Suppressor macrophage (primary cell): Measurements from ENCODE around the gene GRAP.
A peak's percentile ranks its signal among the peaks of the same experiment; 100 is the strongest.

Experiments used
- DNase-seq, 4 experiments: peaks; one replicate each; pipeline ENCODE4 v3.0.0-alpha.2; 2020 to 2022

GRAP gene

DNA sequence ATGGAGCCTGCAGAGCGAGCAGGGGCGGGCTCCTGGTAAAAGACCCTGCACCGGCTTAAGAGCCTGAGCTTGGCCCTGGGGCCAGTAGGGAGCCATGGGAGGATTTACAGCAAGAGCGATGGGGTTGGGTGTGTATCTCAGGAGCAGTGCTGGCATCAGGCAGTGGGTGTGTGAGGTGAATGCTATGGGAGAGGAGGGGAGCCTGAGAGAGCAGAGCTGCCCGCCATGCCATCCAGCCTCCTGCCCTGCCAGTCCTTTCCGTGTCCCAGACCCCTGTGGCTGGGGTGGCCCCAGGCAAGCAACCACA lies 65.5 kb downstream of the GRAP start:
- DNase-seq: no peak

DNA sequence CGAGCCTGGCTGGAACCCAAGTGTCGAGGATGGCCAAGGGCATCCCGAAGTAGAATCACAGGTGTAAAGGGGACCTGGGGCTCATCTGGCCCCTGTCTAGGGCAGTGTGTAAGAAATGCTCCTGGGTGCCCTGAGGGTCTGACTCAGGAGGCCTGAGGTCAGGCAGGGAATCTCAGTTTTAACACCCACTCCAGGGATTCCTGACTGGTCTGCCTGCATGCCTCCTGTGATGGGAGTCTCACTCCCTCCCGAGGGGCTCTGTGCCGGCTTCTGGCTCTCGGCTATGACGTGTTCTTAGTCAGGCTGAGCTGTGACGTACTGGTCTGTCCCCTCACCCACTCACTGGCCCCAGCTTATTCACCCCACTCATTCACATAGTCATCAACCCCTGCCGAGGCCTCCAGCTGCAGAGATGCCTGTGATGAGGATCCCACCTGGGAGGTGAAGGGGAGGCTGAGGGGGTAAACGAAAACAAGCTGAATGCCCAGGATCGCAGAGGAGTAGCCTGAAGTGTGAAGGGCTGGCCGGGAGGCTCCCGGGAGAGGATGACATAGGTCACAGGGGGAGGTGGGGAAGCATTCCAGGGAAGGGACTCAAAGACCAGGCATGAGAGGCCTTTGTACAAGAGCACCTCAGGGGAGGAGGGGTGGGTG lies 65.9 kb downstream of the GRAP start:
- no peak for DNase-seq

DNA sequence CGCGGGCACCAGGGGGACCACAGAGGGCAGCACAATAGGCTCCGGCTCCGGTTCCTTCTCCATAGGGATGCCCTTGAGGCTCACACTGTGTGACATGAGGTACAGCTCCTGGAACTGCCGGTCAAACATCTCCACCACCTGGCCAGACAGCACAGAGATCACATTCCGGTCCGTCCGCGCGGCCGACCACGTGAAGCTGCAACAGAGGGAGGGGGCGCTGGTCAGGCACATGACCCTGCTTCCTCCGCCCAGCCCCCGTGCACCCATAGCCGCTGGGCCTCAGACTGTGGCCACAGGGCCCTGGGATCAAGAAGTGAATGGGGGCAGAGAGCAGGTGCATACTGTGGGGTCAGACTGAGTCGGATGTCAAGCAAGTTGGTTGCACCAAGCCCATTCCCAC lies 68.1 kb downstream of the GRAP start:
- DNase-seq: no peak

DNA sequence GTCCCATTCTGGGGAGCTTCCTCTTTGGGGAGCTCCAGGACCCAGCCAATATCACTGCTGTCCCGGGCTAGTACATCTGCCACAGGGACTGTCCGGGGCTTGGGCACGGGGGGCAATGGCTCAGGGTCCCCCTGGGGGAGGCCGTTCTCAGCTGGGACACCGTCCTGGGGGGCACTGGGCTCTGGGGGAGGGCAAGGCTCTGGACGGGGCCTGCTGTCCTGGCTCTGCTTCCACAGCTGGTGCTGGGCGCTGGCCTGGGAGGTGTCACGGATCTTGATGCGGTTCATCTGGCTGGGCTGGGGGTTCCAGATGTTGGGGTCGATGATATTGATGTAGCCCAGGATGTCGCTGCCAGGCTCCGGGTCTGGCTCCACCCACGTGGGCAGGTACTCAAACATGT lies 68.7 kb downstream of the GRAP start:
- no peak for DNase-seq

DNA sequence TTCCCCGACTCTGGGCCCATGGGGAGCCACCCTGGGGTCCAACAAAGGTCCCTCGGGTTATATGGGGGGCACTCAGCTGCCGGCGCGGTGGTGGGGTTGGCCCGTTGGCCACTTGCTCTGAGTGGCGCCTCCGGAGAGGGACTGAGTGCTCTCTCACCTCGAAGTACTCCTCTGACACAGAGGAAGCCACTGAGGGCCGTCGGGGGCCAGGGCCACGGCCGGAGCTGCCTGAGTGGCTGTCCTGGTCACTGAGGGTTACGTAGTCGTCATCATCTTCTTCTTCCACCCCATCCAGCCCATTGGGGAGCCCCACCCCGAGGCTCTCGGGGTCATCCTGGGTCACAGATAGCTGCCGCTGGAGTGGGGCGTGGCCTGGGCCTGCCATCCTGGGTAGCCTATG lies 69.1 kb downstream of the GRAP start:
- DNase-seq: no peak

DNA sequence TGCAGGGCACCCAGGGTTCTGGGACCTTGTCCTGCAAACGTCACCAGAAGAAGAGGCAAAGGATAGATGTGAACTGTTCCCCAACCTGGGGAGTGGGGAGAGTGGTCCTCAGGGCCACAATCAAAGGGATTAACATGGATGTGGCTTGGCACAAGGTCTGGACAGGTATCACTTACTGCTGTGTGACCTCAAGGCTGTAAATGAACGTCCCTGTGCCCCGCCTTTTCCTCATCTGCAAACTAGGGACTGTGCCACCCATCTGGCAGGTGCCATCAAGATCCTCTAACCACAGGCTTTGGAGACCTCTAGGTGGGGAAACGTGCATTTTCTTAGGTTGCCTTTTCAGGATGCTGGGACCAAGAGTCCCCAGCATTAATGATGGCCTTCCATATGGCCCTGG lies 69.7 kb downstream of the GRAP start:
- DNase-seq: no peak

DNA sequence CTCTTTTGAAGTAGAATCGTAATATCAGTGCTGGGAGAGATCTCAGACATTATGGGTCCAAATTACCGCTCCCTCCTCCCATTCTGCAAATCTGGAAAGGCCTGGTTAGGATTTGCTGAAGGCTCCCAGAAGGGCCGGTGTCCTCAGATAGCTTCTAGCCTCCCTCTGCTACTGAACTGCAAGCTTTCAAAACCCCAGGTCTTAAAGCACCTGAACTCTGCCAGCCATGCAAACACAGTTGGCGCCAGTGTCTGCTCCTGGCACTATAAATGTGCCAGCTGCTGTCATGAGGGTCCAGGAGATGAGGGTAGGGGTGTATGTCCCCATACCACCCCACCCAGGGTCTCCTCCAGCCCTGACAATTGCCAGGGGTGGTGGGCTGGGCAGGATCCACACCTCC lies 70.6 kb downstream of the GRAP start:
- DNase-seq: no peak

DNA sequence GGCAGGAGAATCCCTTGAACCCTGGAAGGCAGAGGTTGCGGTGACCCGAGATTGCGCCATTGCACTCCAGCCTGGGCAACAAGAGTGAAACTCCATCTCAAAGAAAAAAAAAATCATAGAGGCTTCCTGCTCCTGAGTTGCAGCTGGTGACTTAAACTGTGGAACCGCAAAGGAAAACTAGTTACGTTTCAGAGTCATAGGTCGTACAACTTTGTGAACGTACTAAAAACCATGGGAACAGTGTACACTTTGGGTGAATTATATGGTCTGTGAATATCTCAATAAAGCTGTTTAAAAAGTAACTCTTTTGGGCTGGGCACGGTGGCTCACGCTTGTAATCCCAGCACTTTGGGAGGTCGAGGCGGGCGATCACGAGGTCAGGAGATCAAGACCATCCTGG lies 71.2 kb downstream of the GRAP start:
- DNase-seq: no peak

DNA sequence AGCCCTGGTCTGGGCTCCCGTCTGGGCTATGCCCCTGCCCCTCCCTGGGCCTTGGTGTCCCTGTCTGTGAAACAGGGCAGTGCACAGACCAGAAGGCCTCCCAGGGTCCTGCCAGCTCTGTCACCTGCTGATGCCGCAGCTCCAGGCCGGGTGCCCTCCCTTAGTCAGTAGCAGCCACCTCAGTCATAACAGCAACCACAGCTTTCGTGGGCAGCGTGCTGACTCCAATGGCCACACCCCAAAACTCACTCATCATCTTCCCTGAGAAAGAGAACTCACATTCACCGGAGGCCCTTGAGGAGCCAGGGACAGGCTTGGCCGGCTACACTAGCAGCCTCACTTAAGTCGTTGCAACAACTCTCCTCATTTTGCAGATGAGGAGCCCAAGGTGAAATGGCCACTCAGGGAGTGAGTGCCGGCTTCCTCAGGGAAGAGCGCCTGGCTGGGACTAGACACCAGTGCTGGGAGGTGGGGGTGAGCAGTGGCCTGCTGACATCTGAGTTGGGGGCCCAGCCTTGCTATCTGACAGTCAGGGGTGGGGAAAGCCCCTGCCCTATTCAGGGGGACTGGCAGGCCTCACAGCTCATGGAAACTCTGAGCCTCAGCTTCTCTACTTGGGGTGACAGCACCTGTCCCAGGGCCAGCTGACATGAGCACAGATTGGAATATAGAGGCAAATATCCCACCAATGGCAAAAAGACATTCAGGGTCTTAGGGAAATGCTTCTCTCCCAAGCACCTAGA lies 72.2 kb downstream of the GRAP start:
- DNase-seq: peak in 1 of 4 experiments; percentile 19

DNA sequence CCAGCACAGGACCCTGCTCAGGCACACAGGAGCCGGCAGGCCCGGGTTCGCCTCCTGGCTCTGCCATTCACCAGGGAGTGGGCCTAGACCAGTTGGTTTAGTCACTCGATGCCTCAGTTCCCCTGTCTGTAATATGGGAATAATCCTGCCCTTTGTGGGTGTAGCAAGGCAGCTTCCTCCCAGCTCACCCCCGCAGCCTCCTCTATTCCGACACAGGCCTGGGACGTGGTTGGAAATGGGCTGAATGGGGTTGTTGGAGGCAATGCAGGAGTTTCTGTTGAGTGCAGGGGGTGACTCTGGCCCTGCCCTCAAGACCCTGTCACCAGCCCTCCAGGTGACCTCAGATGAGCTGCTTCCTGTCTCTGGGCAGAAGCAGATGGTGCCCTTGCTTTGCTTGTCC lies 75.0 kb downstream of the GRAP start:
- no peak for DNase-seq
